ENCODE measurements around the gene FIBCD1.

FIBCD1 gene

DNA sequence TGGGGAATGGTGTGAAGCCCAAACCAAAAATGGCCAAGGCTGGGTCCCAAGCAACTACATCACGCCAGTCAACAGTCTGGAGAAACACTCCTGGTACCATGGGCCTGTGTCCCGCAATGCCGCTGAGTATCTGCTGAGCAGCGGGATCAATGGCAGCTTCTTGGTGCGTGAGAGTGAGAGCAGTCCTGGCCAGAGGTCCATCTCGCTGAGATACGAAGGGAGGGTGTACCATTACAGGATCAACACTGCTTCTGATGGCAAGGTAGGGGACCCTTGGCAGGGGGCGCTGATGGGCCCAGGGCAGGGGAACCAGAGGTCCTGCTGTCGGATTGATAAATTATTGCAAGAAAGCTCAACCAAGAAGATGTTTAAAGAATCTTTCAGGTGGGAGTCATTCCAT is 84.2 kb downstream of the FIBCD1 start:
- no peak for DNase-seq

DNA sequence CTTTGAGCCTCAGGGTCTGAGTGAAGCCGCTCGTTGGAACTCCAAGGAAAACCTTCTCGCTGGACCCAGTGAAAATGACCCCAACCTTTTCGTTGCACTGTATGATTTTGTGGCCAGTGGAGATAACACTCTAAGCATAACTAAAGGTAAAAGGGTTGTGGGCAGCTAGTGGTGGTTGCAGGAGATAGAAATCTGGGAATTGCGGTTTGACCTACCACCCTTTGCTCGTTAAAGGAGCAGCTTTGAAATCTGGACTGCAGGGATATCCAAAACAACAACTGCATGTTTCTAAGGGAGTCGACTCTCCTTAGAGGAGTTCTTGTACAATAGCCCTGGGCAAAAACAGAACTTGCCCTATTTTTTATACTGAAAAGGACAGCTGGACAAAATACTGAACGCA is 85.0 kb downstream of the FIBCD1 start:
- DNase-seq = no peak

DNA sequence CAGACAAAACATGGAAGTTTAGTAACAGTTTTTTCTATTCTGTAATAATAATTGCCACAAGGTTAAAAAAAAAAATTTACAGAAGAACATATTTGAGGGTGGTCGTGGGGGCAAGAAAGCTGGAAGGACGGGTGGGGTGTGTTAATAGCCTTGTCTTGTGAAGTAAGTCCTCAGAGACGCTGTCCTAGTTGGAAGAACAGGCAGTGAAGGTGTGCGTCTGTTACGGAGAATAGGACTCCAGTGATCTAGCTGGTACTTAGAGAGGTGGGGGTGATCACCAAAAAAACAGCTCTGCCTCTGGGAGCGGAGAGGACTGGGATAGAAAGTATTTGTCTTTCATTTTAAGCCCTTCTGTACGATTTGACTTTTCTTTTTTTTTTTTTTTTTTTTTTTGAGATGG is 86.2 kb downstream of the FIBCD1 start:
- DNase-seq = no peak

Measured in NCI-H146 (cell line).